Psoas muscle (tissue), 8 donors: Measurements from ENCODE around the gene RBBP4. TPM values are rescaled to one million over a fixed set of nuclear protein-coding genes. Genes with fewer than 3 reads are reported as not detected.
"Not testable (repeated sequence)": the region's sequence is repeated elsewhere in the genome, so short reads cannot be mapped to it uniquely, and the experiment has no call there.

Experiments used
- ATAC-seq, 4 donors: fragments of 200-7000 bp; cut with Tn5 transposase; one replicate each; pipeline ENCODE4 v1.9.1; 2020; ENCODE audit warnings: moderate library complexity in 3 of 4, mild to moderate bottlenecking in 2 of 4
- DNase-seq, 2 donors: peaks; one replicate each; pipeline ENCODE4 v3.0.0-alpha.2; 2020
- H3K27ac ChIP-seq: fragments of 200-600 bp; one replicate; pipeline ENCODE4 v1.8.0; 2022
- H3K27me3 ChIP-seq, 3 donors: fragments of 200-600 bp in 1 of 3; one replicate each; pipeline versions ENCODE4 v1.6.1 to v1.8.0; 2013 to 2022; ENCODE audit warnings: low read length in 2 of 3, mild to moderate bottlenecking in 2 of 3, moderate library complexity in 1 of 3; ENCODE audit not compliant: insufficient read depth in 3 of 3
- H3K36me3 ChIP-seq, 2 donors: fragments of 200-600 bp in 1 of 2; one replicate each; pipeline versions ENCODE4 v1.6.1 to v1.8.0; 2013 to 2022; ENCODE audit warnings: low read depth in 1 of 2, mild to moderate bottlenecking in 1 of 2, moderate library complexity in 1 of 2; ENCODE audit not compliant: insufficient read depth in 1 of 2
- H3K4me1 ChIP-seq: fragments of 200-600 bp; one replicate; pipeline ENCODE4 v1.8.0; 2022
- H3K4me3 ChIP-seq: fragments of 200-600 bp; one replicate; pipeline ENCODE4 v1.8.0; 2022; ENCODE audit warnings: mild to moderate bottlenecking
- H3K9me3 ChIP-seq: fragments of 200-600 bp; one replicate; pipeline ENCODE4 v1.8.0; 2022
- CTCF ChIP-seq: fragments of 200-600 bp; IDR thresholded peaks from one replicate; pipeline ENCODE4 v1.8.0; 2022; ENCODE audit warnings: antibody characterized with exemption
- WGBS, 3 donors: extraction: QIAGEN DNeasy Blood & Tissue Kit; methylation state at CpG; one replicate each; pipeline versions ENCODE4 v1.1.6 to v1.1.7; 2013; 5-methylcytosine and 5-hydroxymethylcytosine counted together
- intact Hi-C, 2 donors: fragments of 100-400 bp; cut with DNase I; formaldehyde crosslinking; loops; one replicate each; pipeline versions ENCODE4 v1.11.0 to v1.14.2; 2022
- polyA plus RNA-seq, 3 donors: library from polyadenylated mRNA; stranded (reverse); fragments of 200-250 nt; gene quantifications; one replicate each; pipeline ENCODE4 v1.2.3, GENCODE V29; 2013
- total RNA-seq, 4 donors: library from RNA; stranded (reverse); fragmentation: NEBNext Ultra II Directional in 2 of 4; extraction: Animal tissue kit (Norgen Biotek cat#: 25700) in 2 of 4; gene quantifications; one replicate each; pipeline versions ENCODE4 v1.2.1 to v1.2.4, GENCODE V29; 2021 to 2023
- donor health status: healthy with polysubstance abuse.
- donor health status: DM: no; HTN: no; CAD: no; lungs with moderate emphysema.
- donor health status: Bipolar disorder and iron deficiency.
- donor health status: healthy.
- donor health status: DM: yes; HTN: yes; CAD: no.
- donor health status: DM: no; HTN: no; CAD: no.
- donor health status: DM: no; HTN: no; CAD: no.
- donor health status: DM: yes; HTN: yes; CAD: no.

RBBP4 gene
- total and polyA plus RNA-seq, 7 donors, result 29.5 to 87.8 (median 66.3) TPM

DNA sequence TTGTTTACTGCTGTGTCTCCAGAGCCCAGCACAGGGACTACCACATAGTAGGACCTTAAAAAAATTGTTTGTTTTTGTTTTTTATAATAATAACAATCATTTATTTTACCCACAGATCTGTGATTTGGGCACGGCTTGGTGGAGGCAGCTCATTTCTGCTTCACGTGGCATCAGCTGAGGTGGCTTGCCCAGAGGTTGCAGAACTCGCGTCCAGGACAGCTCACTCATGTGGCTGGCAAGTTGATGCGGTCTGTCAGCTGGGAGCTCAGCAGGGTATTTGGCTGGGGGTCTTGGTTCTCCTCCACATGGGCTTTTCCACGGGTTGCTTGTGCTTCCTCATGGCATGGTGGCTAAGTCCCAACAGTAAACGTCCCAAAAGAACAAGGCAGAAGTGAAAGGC lies 54.5 kb downstream of the RBBP4 start:
- intact Hi-C loops, result no loop called here
- Histone ChIP-seq H3K36me3 (no peaks in the 10 kb centered on the region), H3K27ac (no peak overlapping the region), H3K9me3 (no peaks in the 10 kb centered on the region), H3K4me1 (peaks cover 19% of the 10 kb centered on the region), H3K4me3 (no peak overlapping the region), H3K27me3 (no peaks in the 10 kb centered on the region)
- no peak for TF ChIP-seq CTCF
- ATAC-seq (no peak), DNase-seq (peak in 1 of 2 donors; percentile 44)
- 59 to 77% (median 72%) methylated on average over 7 of the region's 7 CpGs for WGBS, 3 donors

- intact Hi-C loops, result no loop called here
These were observed 55.5 kb downstream of the RBBP4 start for GRCh38 chr1:32706491-32706890.

GRCh38 chr1:32709075-32709474 lies 58.1 kb downstream of the RBBP4 start:
- intact Hi-C loops, result no loop called here
- no peaks in the 10 kb centered on the region for H3K9me3 ChIP-seq
- peaks cover 5% of the 10 kb centered on the region for H3K4me1 ChIP-seq
- ATAC-seq, result no peak
- H3K36me3 ChIP-seq, result no peaks in the 10 kb centered on the region
- H3K4me3 ChIP-seq, result no peak overlapping the region
- DNase-seq, result no peak
- H3K27ac ChIP-seq, result no peak overlapping the region
- WGBS, 3 donors, result 66 to 76% (median 73%) methylated on average over 2 of the region's 2 CpGs
- no peaks in the 10 kb centered on the region for H3K27me3 ChIP-seq
- no peak for TF ChIP-seq CTCF

More at GRCh38 chr1:32706491-32706890, 55.5 kb downstream of the RBBP4 start:
- ATAC-seq (no peak), DNase-seq (peak in 1 of 2 donors; percentile 19)
- 34 to 56% (median 54%) methylated on average over 1 of the region's 1 CpG for WGBS, 3 donors
- TF ChIP-seq CTCF, result no peak
- Histone ChIP-seq H3K36me3 (no peaks in the 10 kb centered on the region), H3K4me1 (peaks cover 17% of the 10 kb centered on the region), H3K27me3 (no peaks in the 10 kb centered on the region), H3K27ac (no peak overlapping the region), H3K4me3 (no peak overlapping the region), H3K9me3 (no peaks in the 10 kb centered on the region)

DNA sequence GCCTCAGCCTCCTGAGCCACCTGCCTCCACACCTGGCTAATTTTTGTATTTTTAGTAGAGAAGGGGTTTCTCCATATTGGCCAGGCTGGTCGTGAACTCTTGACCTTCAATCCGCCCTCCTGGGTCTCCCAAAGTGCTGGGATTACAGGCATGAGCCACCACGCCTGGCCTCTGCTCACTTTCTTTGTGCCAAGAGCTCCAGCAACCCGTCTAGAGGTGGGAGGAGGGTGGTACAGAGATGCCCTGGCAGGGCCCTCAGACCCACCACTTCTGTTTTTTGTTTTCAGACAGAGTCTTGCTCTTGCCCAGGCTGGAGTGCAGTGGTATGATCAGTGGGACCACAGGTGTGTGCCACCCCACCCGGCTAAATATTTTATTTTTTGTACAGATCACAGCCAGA lies 58.5 kb downstream of the RBBP4 start:
- Histone ChIP-seq H3K4me1 (peaks cover under 1% of the 10 kb centered on the region), H3K27ac (no peak overlapping the region), H3K36me3 (no peaks in the 10 kb centered on the region), H3K9me3 (no peaks in the 10 kb centered on the region), H3K27me3 (no peaks in the 10 kb centered on the region), H3K4me3 (no peak overlapping the region)
- no peak for TF ChIP-seq CTCF
- ATAC-seq (no peak), DNase-seq (no peak)
- WGBS, 3 donors, result 58 to 69% (median 62%) methylated on average over 5 of the region's 5 CpGs
- intact Hi-C loops, result no loop called here

- H3K4me3 ChIP-seq, H3K27ac ChIP-seq, H3K27me3 ChIP-seq, ATAC-seq, DNase-seq, H3K9me3 ChIP-seq, H3K4me1 ChIP-seq, H3K36me3 ChIP-seq: not testable (repeated sequence)
- 73 to 85% (median 85%) methylated on average over 4 of the region's 4 CpGs for WGBS, 3 donors
- intact Hi-C loops, result loop anchor here (5.0 kb wide), 2 partner anchors 161 to 371 kb away; partner anchors contain the start of genes FNDC5 (in 2 of the 2) and AZIN2 (in 1 of the 2)
These were observed 60.2 kb downstream of the RBBP4 start for GRCh38 chr1:32711221-32711620.
